Caco-2 (cell line): ENCODE results near the gene GDF7. TPM values are rescaled to one million over a fixed set of nuclear protein-coding genes. Genes with fewer than 3 reads are reported as not detected.

Experiments used
- BruUV-seq: library from RNA; stranded (reverse); fragments of 400-500 nt; replicated peaks from 2 replicates; lab custom pipeline; 2021; lab: Mats Ljungman, UMichigan
- CTCF ChIA-PET: fragments of 300-600 bp; sonication (Branson Sonifier 250); formaldehyde crosslinking; loops from one replicate; lab custom pipeline; 2022; ENCODE audit warnings: antibody characterized with exemption; lab: Charles Lee
- POLR2A ChIA-PET: fragments of 300-600 bp; sonication (Branson Sonifier 250); formaldehyde crosslinking; loops from one replicate; lab custom pipeline; 2022; ENCODE audit warnings: antibody characterized with exemption; lab: Charles Lee
- DNase-seq, 2 experiments: peaks; one replicate each; pipeline versions ENCODE4 v3.0.0 to v3.0.0-alpha.2; 2020 to 2022
- H3K27me3 ChIP-seq: replicated peaks from 2 replicates; pipeline ENCODE4 v1.6.0; 2011; ENCODE audit warnings: low read length; ENCODE audit not compliant: control insufficient read depth, insufficient read depth
- H3K36me3 ChIP-seq: 2 replicates; pipeline ENCODE4 v1.5.1; 2011; ENCODE audit warnings: low read length; ENCODE audit not compliant: control insufficient read depth, insufficient read depth
- H3K4me1 ChIP-seq: fragments of 250-450 bp; sonication (Bioruptor Pico); 2 replicates; pipeline ENCODE4 v1.5.1; 2020; ENCODE audit warnings: mild to moderate bottlenecking
- H3K4me3 ChIP-seq: 2 replicates; pipeline ENCODE4 v1.5.1; 2011; ENCODE audit warnings: low read depth, mild to moderate bottlenecking, control low read depth, low read length
- H3K9me3 ChIP-seq: fragments of 250-450 bp; sonication (Bioruptor Pico); 2 replicates; pipeline ENCODE4 v1.5.1; 2020; ENCODE audit warnings: mild to moderate bottlenecking, moderate library complexity
- H3K27ac Mint-ChIP-seq: one replicate; pipeline ENCODE4 v1.8.0; 2022; ENCODE audit warnings: mixed read lengths; ENCODE audit not compliant: unreplicated experiment
- H3K27me3 Mint-ChIP-seq: one replicate; pipeline ENCODE4 v1.8.0; 2022; ENCODE audit warnings: mixed read lengths; ENCODE audit not compliant: insufficient read depth, unreplicated experiment
- H3K36me3 Mint-ChIP-seq: one replicate; pipeline ENCODE4 v1.8.0; 2022; ENCODE audit warnings: mild to moderate bottlenecking, mixed read lengths; ENCODE audit not compliant: insufficient read depth, unreplicated experiment
- H3K4me1 Mint-ChIP-seq: one replicate; pipeline ENCODE4 v1.8.0; 2022; ENCODE audit warnings: low read depth, mixed read lengths; ENCODE audit not compliant: unreplicated experiment
- H3K4me3 Mint-ChIP-seq: one replicate; pipeline ENCODE4 v1.8.0; 2022; ENCODE audit warnings: mild to moderate bottlenecking, moderate library complexity, mixed read lengths; ENCODE audit not compliant: unreplicated experiment
- H3K9me3 Mint-ChIP-seq: one replicate; pipeline ENCODE4 v1.8.0; 2022; ENCODE audit warnings: mixed read lengths; ENCODE audit not compliant: unreplicated experiment
- CTCF ChIP-seq, 2 experiments: fragments of 200-600 bp in 1 of 2; IDR thresholded peaks; 1 replicate in 1 of 2; 2 replicates in 1 of 2; pipeline versions ENCODE4 v1.5.1 to v1.8.0; 2011 to 2022; ENCODE audit warnings: antibody characterized with exemption in 1 of 2, control low read depth in 1 of 2, inconsistent platforms in 1 of 2, low read depth in 1 of 2, low read length in 1 of 2, mild to moderate bottlenecking in 1 of 2, moderate library complexity in 1 of 2; ENCODE audit not compliant: insufficient read depth in 1 of 2, severe bottlenecking in 1 of 2, unreplicated experiment in 1 of 2
- intact Hi-C: fragments of 100-400 bp; cut with micrococcal nuclease; formaldehyde crosslinking; loops from one replicate; pipeline ENCODE4 v1.10.0; 2022; ENCODE audit not compliant: unreplicated experiment
- total RNA-seq: library from RNA; stranded (reverse); gene quantifications from 2 replicates; pipeline ENCODE4 v1.2.3, GENCODE V29; 2022

The GDF7 gene
- total RNA-seq, 1 experiment from 2014 or later = 1.7 TPM

- Mint-ChIP-seq H3K27ac (peak overlapping the region; percentile 69), H3K36me3 (peaks cover 36% of the 10 kb centered on the region), H3K4me3 (peak overlapping the region; percentile 42), H3K4me1 (peaks cover 25% of the 10 kb centered on the region), H3K27me3 (no peaks in the 10 kb centered on the region), H3K9me3 (no peaks in the 10 kb centered on the region)
- peaks cover 15% of the 10 kb centered on the region for H3K4me1 ChIP-seq
- peak in 1 of 2 experiments; percentile 32 for TF ChIP-seq CTCF (IDR thresholded peaks at IDR 0.05; ENCODE audit: insufficient read depth in 1 of 2, low read depth in 1 of 2, low read length in 1 of 2, severe bottlenecking in 1 of 2, unreplicated experiment in 1 of 2)
- no peaks in the 10 kb centered on the region for H3K36me3 ChIP-seq
- no peaks in the 10 kb centered on the region for H3K27me3 ChIP-seq
- H3K9me3 ChIP-seq = no peaks in the 10 kb centered on the region
- ChIA-PET CTCF (interaction anchor here (0.6 to 7.1 kb wide), 24 partner anchors 9 to 489 kb away, joined by 3 to 281 read pairs (median 4); partner anchors contain the start of genes GDF7, HS1BP3, LDAH and RHOB), POLR2A (interaction anchor here (0.6 to 1.7 kb wide), 9 partner anchors 8 to 229 kb away, joined by 3 to 13 read pairs (median 5); partner anchors contain the start of genes GDF7, HS1BP3, LDAH and RHOB)
- H3K4me3 ChIP-seq = no peak overlapping the region
- intact Hi-C loops = loop anchor here (1.0 to 5.0 kb wide), 6 partner anchors 8 to 366 kb away; partner anchors contain the start of genes APOB and LDAH
- no TSS peak for BruUV-seq
- DNase-seq = peak; percentile 79 to 80
These were observed 8.9 kb downstream of the GDF7 start for GRCh38 chr2:20675701-20676352.

DNA sequence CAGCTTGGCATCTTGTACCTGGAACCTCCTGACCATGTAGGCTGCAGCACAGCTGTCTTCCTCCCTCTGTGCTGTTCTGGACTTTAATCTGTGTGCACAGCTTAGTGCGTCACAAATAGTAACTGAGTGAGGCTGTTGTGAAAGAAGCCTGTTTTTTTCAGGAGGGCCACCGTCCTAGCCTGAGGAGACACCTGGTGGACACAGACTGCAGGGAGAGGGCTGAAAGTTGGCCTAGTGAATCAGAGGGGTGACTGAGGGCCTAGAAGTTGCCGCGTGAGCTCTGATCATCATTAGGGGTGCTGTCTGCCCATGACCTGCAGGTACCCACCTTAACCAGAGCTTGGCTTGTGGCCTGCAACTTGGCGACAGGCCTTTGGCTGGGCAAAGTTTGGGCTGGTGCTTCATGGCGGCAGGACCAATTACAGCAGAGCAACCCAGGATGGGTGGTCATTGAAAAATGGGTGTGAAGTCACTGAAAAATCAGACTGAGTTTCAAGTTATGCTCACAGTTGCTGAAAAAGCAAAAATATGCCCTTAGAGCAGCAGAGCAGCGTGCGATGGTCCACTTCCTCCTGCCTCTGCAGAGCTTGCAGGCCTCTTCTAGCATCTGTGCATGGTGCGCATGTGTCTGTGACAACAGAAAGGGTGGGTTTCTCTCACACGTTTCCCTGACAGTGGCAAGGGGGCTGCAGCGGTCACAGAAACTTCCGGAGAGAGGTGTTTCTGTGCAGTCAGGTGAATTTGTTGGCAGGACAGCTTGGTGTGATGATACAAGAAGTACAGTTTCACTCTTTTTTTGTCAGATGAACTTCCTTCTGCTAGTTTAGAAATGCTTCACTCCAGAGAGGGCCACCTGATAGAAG lies 9.6 kb downstream of the GDF7 start:
- Mint-ChIP-seq H3K4me3 (peak overlapping the region; percentile 42), H3K36me3 (peaks cover 40% of the 10 kb centered on the region), H3K4me1 (peaks cover 25% of the 10 kb centered on the region), H3K27me3 (no peaks in the 10 kb centered on the region), H3K27ac (peak overlapping the region; percentile 69), H3K9me3 (no peaks in the 10 kb centered on the region)
- POLR2A ChIA-PET = interaction anchor here (0.6 to 1.7 kb wide), 9 partner anchors 9 to 230 kb away, joined by 3 to 13 read pairs (median 5); partner anchors contain the start of genes GDF7, HS1BP3, LDAH and RHOB
- H3K27me3 ChIP-seq = no peaks in the 10 kb centered on the region
- no TSS peak for BruUV-seq
- H3K4me3 ChIP-seq = no peak overlapping the region
- H3K36me3 ChIP-seq = no peaks in the 10 kb centered on the region
- no peaks in the 10 kb centered on the region for H3K9me3 ChIP-seq
- peaks cover 15% of the 10 kb centered on the region for H3K4me1 ChIP-seq
- peak; percentile 88 for DNase-seq
- TF ChIP-seq CTCF (IDR thresholded peaks at IDR 0.05; ENCODE audit: insufficient read depth in 1 of 2, low read depth in 1 of 2, low read length in 1 of 2, severe bottlenecking in 1 of 2, unreplicated experiment in 1 of 2) = peak; percentile 63 to 92
- intact Hi-C loops = loop anchor here (1.0 to 5.0 kb wide), 7 partner anchors 8 to 366 kb away; partner anchors contain the start of genes APOB and LDAH
- CTCF ChIA-PET = interaction anchor here (0.6 to 7.1 kb wide), 25 partner anchors 8 to 489 kb away, joined by 3 to 281 read pairs (median 4); partner anchors contain the start of genes GDF7, HS1BP3, LDAH and RHOB
